ENCODE results near the gene IQSEC3.

Gene IQSEC3

GRCh38 chr12:223841-224240, 157.3 kb downstream of the IQSEC3 start:
- no peak for DNase-seq

GRCh38 chr12:224330-224729, 157.8 kb downstream of the IQSEC3 start:
- no peak for DNase-seq

- no peak for DNase-seq
Observed at GRCh38 chr12:225012-225411, 158.4 kb downstream of the IQSEC3 start.

GRCh38 chr12:226401-226800, 159.8 kb downstream of the IQSEC3 start:
- DNase-seq, result no peak

GRCh38 chr12:227286-227915, 160.8 kb downstream of the IQSEC3 start:
- no peak for DNase-seq
